Stomach (tissue), 9 donors: ENCODE results near the gene CDH22. TPM values are rescaled to one million over a fixed set of nuclear protein-coding genes. Genes with fewer than 3 reads are reported as not detected.

Experiments used
- DNase-seq, 2 donors: peaks; one replicate each; pipeline versions ENCODE4 v3.0.0 to v3.0.0-alpha.2; 2013 to 2019
- H3K27ac ChIP-seq, 5 donors: fragments of 200-600 bp in 4 of 5; sonication (generic) in 4 of 5; one replicate each; pipeline ENCODE4 v1.5.1; 2013 to 2019; ENCODE audit warnings: mild to moderate bottlenecking in 1 of 5, moderate library complexity in 1 of 5
- H3K27me3 ChIP-seq, 3 donors: fragments of 200-600 bp; sonication (generic); one replicate each; pipeline ENCODE4 v1.5.1; 2017 to 2019; ENCODE audit warnings: mixed run types in 1 of 3
- H3K36me3 ChIP-seq, 4 donors: fragments of 200-600 bp; sonication (generic); 1 replicate in 3 of 4; 2 replicates in 1 of 4; pipeline ENCODE4 v1.5.1; 2016 to 2019
- H3K4me1 ChIP-seq, 4 donors: fragments of 200-600 bp; sonication (generic); one replicate each; pipeline ENCODE4 v1.5.1; 2016 to 2019
- H3K4me3 ChIP-seq, 4 donors: fragments of 200-600 bp; sonication (generic) in 3 of 4; one replicate each; pipeline ENCODE4 v1.5.1; 2016 to 2019; ENCODE audit warnings: mild to moderate bottlenecking in 1 of 4
- H3K9me3 ChIP-seq, 4 donors: fragments of 200-600 bp; sonication (generic); one replicate each; pipeline ENCODE4 v1.5.1; 2016 to 2019
- CTCF ChIP-seq, 7 experiments: fragments of 450-650 bp in 4 of 7; fragments of 200-600 bp in 3 of 7; sonication (generic) in 3 of 7; IDR thresholded peaks; one replicate each; pipeline ENCODE4 v1.5.1; 2016 to 2019; ENCODE audit warnings: antibody characterized with exemption in 7 of 7, control low read depth in 2 of 7, mild to moderate bottlenecking in 1 of 7
- EP300 ChIP-seq: sonication (generic); formaldehyde crosslinking; IDR thresholded peaks from one replicate; pipeline ENCODE4 v1.6.1; 2017; ENCODE audit warnings: antibody characterized with exemption
- POLR2A ChIP-seq, 4 donors: fragments of 450-650 bp; IDR thresholded peaks; one replicate each; pipeline ENCODE4 v1.6.1; 2016; ENCODE audit warnings: antibody characterized with exemption in 4 of 4, control low read depth in 2 of 4, mild to moderate bottlenecking in 1 of 4, moderate library complexity in 1 of 4
- POLR2AphosphoS5 ChIP-seq, 3 donors: sonication (generic); formaldehyde crosslinking; IDR thresholded peaks; one replicate each; pipeline ENCODE4 v1.6.1; 2016; ENCODE audit warnings: antibody characterized with exemption in 3 of 3
- WGBS, 5 donors: extraction: QIAGEN DNeasy Blood & Tissue Kit in 3 of 5; methylation state at CpG; one replicate each; pipeline versions ENCODE4 v1.1.5 to v1.1.7; 2013 to 2018; 5-methylcytosine and 5-hydroxymethylcytosine counted together
- intact Hi-C: fragments of 100-400 bp; cut with DNase I; formaldehyde crosslinking; loops from one replicate; pipeline ENCODE4 v1.15.1; 2023; ENCODE audit warnings: low total_unique reads
- polyA plus RNA-seq, 3 donors: library from polyadenylated mRNA; stranded (reverse); fragments of 200-250 nt; gene quantifications; one replicate each; pipeline ENCODE4 v1.2.3, GENCODE V29; 2013
- total RNA-seq, 5 donors: library from RNA; depleted of rRNA; stranded (reverse); fragments of >200 nt; gene quantifications; one replicate each; pipeline versions ENCODE4 v1.1.0 to v1.2.3, GENCODE V29; 2014 to 2016
- donor health status: healthy with polysubstance abuse.
- donor health status: Bipolar disorder and iron deficiency.
- donor health status: healthy.

CDH22 gene
- total and polyA plus RNA-seq, 8 donors = 0.18 to 0.60 (median 0.19) TPM; not detected in 5

GRCh38 chr20:46261456-46262253, 46.6 kb downstream of the CDH22 start:
- 62 to 70% (median 64%) methylated on average over 10 to 12 of the region's 12 CpGs for WGBS, 5 donors

GRCh38 chr20:46260936-46261454, 47.3 kb downstream of the CDH22 start:
- WGBS, 5 donors = 23 to 56% (median 28%) methylated on average over 1 of the region's 1 CpG
- Histone ChIP-seq H3K27ac (no peak overlapping the region), H3K4me1 (no peaks in the 10 kb centered on the region), H3K36me3 (no peaks in the 10 kb centered on the region), H3K9me3 (peaks cover 0 to 4% (median 0%) of the 10 kb centered on the region in 4 donors), H3K4me3 (no peak overlapping the region), H3K27me3 (peaks cover 3 to 80% (median 13%) of the 10 kb centered on the region in 3 donors)
- intact Hi-C loops = no loop called here
- no peak for TF ChIP-seq POLR2AphosphoS5 (IDR thresholded peaks at IDR 0.05)
- no peak for TF ChIP-seq CTCF (IDR thresholded peaks at IDR 0.05)
- no peak for TF ChIP-seq EP300
- no peak for TF ChIP-seq POLR2A (IDR thresholded peaks at IDR 0.05)
- DNase-seq = no peak

More at GRCh38 chr20:46261456-46262253, 46.6 kb downstream of the CDH22 start:
- H3K9me3 ChIP-seq = peaks cover 0 to 4% (median 0%) of the 10 kb centered on the region in 4 donors
- no peak overlapping the region for H3K27ac ChIP-seq
- no peak for DNase-seq
- TF ChIP-seq POLR2AphosphoS5 (IDR thresholded peaks at IDR 0.05) (no peak), CTCF (IDR thresholded peaks at IDR 0.05) (no peak), POLR2A (IDR thresholded peaks at IDR 0.05) (no peak), EP300 (no peak)
- intact Hi-C loops = no loop called here
- no peaks in the 10 kb centered on the region for H3K4me1 ChIP-seq
- H3K4me3 ChIP-seq = no peak overlapping the region
- no peaks in the 10 kb centered on the region for H3K36me3 ChIP-seq
- peaks cover 3 to 84% (median 13%) of the 10 kb centered on the region in 3 donors for H3K27me3 ChIP-seq

GRCh38 chr20:46260480-46260879, 47.8 kb downstream of the CDH22 start:
- no peak overlapping the region for H3K27ac ChIP-seq
- no peak overlapping the region for H3K4me3 ChIP-seq
- no peaks in the 10 kb centered on the region for H3K4me1 ChIP-seq
- intact Hi-C loops = no loop called here
- H3K27me3 ChIP-seq = peaks cover 3 to 78% (median 13%) of the 10 kb centered on the region in 3 donors
- H3K36me3 ChIP-seq = no peaks in the 10 kb centered on the region
- 70 to 93% (median 77%) methylated on average over 3 of the region's 3 CpGs for WGBS, 5 donors
- H3K9me3 ChIP-seq = peaks cover 0 to 4% (median 0%) of the 10 kb centered on the region in 4 donors
- no peak for DNase-seq
- TF ChIP-seq CTCF (IDR thresholded peaks at IDR 0.05) (no peak), POLR2A (IDR thresholded peaks at IDR 0.05) (no peak), EP300 (no peak), POLR2AphosphoS5 (IDR thresholded peaks at IDR 0.05) (no peak)

GRCh38 chr20:46259260-46259859, 48.9 kb downstream of the CDH22 start:
- intact Hi-C loops = no loop called here
- H3K27me3 ChIP-seq = peaks cover 0 to 78% (median 13%) of the 10 kb centered on the region in 3 donors
- 68 to 91% (median 83%) methylated on average over 1 of the region's 1 CpG for WGBS, 5 donors

More at GRCh38 chr20:46259260-46259859, 48.9 kb downstream of the CDH22 start:
- no peak overlapping the region for H3K4me3 ChIP-seq
- no peaks in the 10 kb centered on the region for H3K36me3 ChIP-seq
- H3K4me1 ChIP-seq = no peaks in the 10 kb centered on the region
- no peak overlapping the region for H3K27ac ChIP-seq
- H3K9me3 ChIP-seq = peaks cover 0 to 4% (median 0%) of the 10 kb centered on the region in 4 donors
- TF ChIP-seq POLR2AphosphoS5 (IDR thresholded peaks at IDR 0.05) (no peak), CTCF (IDR thresholded peaks at IDR 0.05) (no peak), POLR2A (IDR thresholded peaks at IDR 0.05) (no peak), EP300 (no peak)
- no peak for DNase-seq
